K562 (cell line): Measurements from ENCODE around the gene SCN1A. TPM values are rescaled to one million over a fixed set of nuclear protein-coding genes. Genes with fewer than 3 reads are reported as not detected.

ENCODE experiments used
- SUPT5H ChIP-seq: fragments of 450-650 bp; IDR thresholded peaks from 2 replicates; pipeline ENCODE4 v1.6.1; 2016
- polyA plus RNA-seq, 8 experiments: library from polyadenylated mRNA; depleted of rRNA in 4 of 8; stranded (reverse) in 5 of 8; unstranded in 3 of 8; fragments of >200 nt; fragmentation: Nextera tagmentation in 2 of 8; fragmentation: Illumina TruSeq in 1 of 8; extraction: Ambion mirVana in 2 of 8; extraction: Trizol in 1 of 8; gene quantifications; 2 replicates each; pipeline versions ENCODE4 v1.2.1 to v1.2.3, GENCODE V29; 2011 to 2014; ENCODE audit warnings: inconsistent platforms in 1 of 8, missing spikeins in 1 of 8
- total RNA-seq, 7 experiments: library from RNA; depleted of rRNA in 6 of 7; stranded (reverse); fragments of >200 nt in 6 of 7; fragmentation: Illumina TruSeq in 2 of 7; extraction: Trizol in 2 of 7; gene quantifications; 2 replicates each; pipeline versions ENCODE4 v1.2.1 to v1.2.3, GENCODE V29; 2011 to 2021; ENCODE audit warnings: low replicate concordance in 1 of 7
- TF ChIP-seq, protein P1 (sequence below), 2 experiments: fragments of 450-650 bp in 1 of 2; sonication (generic) in 1 of 2; formaldehyde crosslinking in 1 of 2; IDR thresholded peaks; 2 replicates each; pipeline versions ENCODE4 v1.7.1 to v1.9.0; 2016 to 2022; ENCODE audit warnings: inconsistent platforms in 1 of 2, mild to moderate bottlenecking in 1 of 2, missing genetic modification reagents in 1 of 2
- TF ChIP-seq, protein P2 (sequence below): sonication (generic); formaldehyde crosslinking; IDR thresholded peaks from 2 replicates; pipeline ENCODE4 v1.8.0; 2023; ENCODE audit warnings: missing genetic modification reagents, mild to moderate bottlenecking, borderline replicate concordance
- TF ChIP-seq, protein P3 (sequence below): sonication (generic); formaldehyde crosslinking; IDR thresholded peaks from 2 replicates; pipeline ENCODE4 v1.8.1; 2023; ENCODE audit warnings: missing genetic modification reagents, mild to moderate bottlenecking, borderline replicate concordance

The SCN1A gene
- total and polyA plus RNA-seq, 9 of the 15 experiments (the other 6 are each of a cell fraction or from before 2014, with no cell fraction given): not detected

DNA sequence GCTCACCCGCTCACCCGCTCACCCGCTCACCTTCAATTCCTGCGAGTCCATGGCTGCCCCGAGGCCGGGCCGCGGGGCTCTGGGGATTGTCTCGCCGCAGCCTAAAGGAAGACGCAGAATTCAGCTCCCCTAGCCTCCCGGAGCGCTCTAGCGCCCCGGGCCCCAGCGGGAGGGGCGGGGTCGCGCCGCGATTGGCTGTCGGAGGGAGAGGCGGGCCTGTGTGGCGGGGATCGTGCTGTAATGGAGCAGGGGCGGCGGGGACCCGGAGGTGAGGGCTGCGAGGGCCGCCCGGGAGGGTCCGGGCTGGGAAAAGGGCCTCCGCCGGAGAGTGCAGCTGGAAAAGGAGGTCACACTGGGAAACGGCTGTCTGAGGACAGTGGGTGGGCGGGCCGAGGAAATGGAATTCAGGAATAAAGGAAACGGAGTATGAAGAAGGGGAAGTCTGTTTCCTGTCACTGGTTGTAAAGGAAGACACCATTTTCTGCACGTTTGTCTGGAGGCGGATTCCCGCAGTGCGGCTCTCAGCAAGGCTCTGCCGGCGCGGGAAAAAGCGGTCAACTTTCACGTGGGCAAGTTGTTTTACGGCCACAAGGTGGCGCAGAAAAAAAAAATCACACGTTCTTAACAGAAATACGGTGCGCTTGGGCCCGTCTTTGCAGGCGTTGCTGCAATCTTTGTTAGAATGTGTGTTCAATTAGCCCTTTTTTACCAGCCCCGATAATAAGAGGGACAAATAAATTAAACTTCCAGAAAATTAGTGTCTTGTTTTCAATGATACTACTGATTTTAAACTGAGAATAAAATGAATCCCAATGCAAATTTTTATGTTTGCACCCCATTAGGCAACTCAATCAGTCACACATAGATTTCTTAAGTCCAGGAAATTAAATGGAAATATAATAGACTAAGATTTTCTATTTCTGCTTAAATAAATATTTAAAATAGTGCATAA is 173.9 kb downstream of the SCN1A start, which contains the start of gene TTC21B (continued):
- TF ChIP-seq, protein P1, sequence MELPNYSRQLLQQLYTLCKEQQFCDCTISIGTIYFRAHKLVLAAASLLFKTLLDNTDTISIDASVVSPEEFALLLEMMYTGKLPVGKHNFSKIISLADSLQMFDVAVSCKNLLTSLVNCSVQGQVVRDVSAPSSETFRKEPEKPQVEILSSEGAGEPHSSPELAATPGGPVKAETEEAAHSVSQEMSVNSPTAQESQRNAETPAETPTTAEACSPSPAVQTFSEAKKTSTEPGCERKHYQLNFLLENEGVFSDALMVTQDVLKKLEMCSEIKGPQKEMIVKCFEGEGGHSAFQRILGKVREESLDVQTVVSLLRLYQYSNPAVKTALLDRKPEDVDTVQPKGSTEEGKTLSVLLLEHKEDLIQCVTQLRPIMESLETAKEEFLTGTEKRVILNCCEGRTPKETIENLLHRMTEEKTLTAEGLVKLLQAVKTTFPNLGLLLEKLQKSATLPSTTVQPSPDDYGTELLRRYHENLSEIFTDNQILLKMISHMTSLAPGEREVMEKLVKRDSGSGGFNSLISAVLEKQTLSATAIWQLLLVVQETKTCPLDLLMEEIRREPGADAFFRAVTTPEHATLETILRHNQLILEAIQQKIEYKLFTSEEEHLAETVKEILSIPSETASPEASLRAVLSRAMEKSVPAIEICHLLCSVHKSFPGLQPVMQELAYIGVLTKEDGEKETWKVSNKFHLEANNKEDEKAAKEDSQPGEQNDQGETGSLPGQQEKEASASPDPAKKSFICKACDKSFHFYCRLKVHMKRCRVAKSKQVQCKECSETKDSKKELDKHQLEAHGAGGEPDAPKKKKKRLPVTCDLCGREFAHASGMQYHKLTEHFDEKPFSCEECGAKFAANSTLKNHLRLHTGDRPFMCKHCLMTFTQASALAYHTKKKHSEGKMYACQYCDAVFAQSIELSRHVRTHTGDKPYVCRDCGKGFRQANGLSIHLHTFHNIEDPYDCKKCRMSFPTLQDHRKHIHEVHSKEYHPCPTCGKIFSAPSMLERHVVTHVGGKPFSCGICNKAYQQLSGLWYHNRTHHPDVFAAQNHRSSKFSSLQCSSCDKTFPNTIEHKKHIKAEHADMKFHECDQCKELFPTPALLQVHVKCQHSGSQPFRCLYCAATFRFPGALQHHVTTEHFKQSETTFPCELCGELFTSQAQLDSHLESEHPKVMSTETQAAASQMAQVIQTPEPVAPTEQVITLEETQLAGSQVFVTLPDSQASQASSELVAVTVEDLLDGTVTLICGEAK (IDR thresholded peaks at IDR 0.05): peak; percentile 59
- TF ChIP-seq, protein P1 (CRISPR knock-in tag; IDR thresholded peaks at IDR 0.05): no peak; the same call in none of the 2 replicates
- TF ChIP-seq, protein P2, sequence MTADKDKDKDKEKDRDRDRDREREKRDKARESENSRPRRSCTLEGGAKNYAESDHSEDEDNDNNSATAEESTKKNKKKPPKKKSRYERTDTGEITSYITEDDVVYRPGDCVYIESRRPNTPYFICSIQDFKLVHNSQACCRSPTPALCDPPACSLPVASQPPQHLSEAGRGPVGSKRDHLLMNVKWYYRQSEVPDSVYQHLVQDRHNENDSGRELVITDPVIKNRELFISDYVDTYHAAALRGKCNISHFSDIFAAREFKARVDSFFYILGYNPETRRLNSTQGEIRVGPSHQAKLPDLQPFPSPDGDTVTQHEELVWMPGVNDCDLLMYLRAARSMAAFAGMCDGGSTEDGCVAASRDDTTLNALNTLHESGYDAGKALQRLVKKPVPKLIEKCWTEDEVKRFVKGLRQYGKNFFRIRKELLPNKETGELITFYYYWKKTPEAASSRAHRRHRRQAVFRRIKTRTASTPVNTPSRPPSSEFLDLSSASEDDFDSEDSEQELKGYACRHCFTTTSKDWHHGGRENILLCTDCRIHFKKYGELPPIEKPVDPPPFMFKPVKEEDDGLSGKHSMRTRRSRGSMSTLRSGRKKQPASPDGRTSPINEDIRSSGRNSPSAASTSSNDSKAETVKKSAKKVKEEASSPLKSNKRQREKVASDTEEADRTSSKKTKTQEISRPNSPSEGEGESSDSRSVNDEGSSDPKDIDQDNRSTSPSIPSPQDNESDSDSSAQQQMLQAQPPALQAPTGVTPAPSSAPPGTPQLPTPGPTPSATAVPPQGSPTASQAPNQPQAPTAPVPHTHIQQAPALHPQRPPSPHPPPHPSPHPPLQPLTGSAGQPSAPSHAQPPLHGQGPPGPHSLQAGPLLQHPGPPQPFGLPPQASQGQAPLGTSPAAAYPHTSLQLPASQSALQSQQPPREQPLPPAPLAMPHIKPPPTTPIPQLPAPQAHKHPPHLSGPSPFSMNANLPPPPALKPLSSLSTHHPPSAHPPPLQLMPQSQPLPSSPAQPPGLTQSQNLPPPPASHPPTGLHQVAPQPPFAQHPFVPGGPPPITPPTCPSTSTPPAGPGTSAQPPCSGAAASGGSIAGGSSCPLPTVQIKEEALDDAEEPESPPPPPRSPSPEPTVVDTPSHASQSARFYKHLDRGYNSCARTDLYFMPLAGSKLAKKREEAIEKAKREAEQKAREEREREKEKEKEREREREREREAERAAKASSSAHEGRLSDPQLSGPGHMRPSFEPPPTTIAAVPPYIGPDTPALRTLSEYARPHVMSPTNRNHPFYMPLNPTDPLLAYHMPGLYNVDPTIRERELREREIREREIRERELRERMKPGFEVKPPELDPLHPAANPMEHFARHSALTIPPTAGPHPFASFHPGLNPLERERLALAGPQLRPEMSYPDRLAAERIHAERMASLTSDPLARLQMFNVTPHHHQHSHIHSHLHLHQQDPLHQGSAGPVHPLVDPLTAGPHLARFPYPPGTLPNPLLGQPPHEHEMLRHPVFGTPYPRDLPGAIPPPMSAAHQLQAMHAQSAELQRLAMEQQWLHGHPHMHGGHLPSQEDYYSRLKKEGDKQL (CRISPR knock-in tag): no peak
- peak; percentile 86 for TF ChIP-seq SUPT5H
- TF ChIP-seq, protein P3, sequence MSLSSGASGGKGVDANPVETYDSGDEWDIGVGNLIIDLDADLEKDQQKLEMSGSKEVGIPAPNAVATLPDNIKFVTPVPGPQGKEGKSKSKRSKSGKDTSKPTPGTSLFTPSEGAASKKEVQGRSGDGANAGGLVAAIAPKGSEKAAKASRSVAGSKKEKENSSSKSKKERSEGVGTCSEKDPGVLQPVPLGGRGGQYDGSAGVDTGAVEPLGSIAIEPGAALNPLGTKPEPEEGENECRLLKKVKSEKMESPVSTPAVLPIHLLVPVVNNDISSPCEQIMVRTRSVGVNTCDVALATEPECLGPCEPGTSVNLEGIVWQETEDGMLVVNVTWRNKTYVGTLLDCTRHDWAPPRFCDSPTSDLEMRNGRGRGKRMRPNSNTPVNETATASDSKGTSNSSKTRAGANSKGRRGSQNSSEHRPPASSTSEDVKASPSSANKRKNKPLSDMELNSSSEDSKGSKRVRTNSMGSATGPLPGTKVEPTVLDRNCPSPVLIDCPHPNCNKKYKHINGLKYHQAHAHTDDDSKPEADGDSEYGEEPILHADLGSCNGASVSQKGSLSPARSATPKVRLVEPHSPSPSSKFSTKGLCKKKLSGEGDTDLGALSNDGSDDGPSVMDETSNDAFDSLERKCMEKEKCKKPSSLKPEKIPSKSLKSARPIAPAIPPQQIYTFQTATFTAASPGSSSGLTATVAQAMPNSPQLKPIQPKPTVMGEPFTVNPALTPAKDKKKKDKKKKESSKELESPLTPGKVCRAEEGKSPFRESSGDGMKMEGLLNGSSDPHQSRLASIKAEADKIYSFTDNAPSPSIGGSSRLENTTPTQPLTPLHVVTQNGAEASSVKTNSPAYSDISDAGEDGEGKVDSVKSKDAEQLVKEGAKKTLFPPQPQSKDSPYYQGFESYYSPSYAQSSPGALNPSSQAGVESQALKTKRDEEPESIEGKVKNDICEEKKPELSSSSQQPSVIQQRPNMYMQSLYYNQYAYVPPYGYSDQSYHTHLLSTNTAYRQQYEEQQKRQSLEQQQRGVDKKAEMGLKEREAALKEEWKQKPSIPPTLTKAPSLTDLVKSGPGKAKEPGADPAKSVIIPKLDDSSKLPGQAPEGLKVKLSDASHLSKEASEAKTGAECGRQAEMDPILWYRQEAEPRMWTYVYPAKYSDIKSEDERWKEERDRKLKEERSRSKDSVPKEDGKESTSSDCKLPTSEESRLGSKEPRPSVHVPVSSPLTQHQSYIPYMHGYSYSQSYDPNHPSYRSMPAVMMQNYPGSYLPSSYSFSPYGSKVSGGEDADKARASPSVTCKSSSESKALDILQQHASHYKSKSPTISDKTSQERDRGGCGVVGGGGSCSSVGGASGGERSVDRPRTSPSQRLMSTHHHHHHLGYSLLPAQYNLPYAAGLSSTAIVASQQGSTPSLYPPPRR: no peak
